Activated naive CD4-positive, alpha-beta T cell treated with anti-CD3 and anti-CD28 coated beads for 36 hours (primary cell): Measurements from ENCODE around the gene TFDP2. TPM values are rescaled to one million over a fixed set of nuclear protein-coding genes. Genes with fewer than 3 reads are reported as not detected.

Source experiments
- CTCF ChIA-PET: fragments of 350-600 bp; sonication (Branson Sonifier 250); formaldehyde crosslinking; loops from one replicate; lab custom pipeline; 2021; ENCODE audit warnings: antibody characterized with exemption; lab: Charles Lee
- DNase-seq: peaks from one replicate; pipeline ENCODE4 v3.0.0-alpha.2; 2020
- H3K27ac Mint-ChIP-seq: one replicate; pipeline ENCODE4 v1.8.0; 2021; ENCODE audit warnings: mild to moderate bottlenecking, mixed read lengths
- H3K27me3 Mint-ChIP-seq: one replicate; pipeline ENCODE4 v1.8.0; 2021; ENCODE audit warnings: low read depth, mixed read lengths
- H3K36me3 Mint-ChIP-seq: one replicate; pipeline ENCODE4 v1.8.0; 2021; ENCODE audit warnings: low read depth, mixed read lengths
- H3K4me1 Mint-ChIP-seq: one replicate; pipeline ENCODE4 v1.8.0; 2021; ENCODE audit warnings: low read depth, mixed read lengths
- H3K4me3 Mint-ChIP-seq: one replicate; pipeline ENCODE4 v1.8.0; 2021; ENCODE audit warnings: mild to moderate bottlenecking, moderate library complexity, mixed read lengths
- H3K9me3 Mint-ChIP-seq: one replicate; pipeline ENCODE4 v1.8.0; 2021; ENCODE audit warnings: mixed read lengths
- intact Hi-C: fragments of 100-400 bp; cut with micrococcal nuclease; formaldehyde crosslinking; loops from one replicate; pipeline ENCODE4 v1.15.1; 2023
- total RNA-seq, 2 experiments: library from RNA; stranded (reverse); gene quantifications; one replicate each; pipeline ENCODE4 v1.2.3, GENCODE V29; 2021

The TFDP2 gene
- total RNA-seq, 2 experiments from 2014 or later, result 23.0 to 25.0 TPM

GRCh38 chr3:141945726-141946485 lies 203.4 kb downstream of the TFDP2 start:
- Mint-ChIP-seq H3K4me3 (no peak overlapping the region), H3K4me1 (peaks cover 3% of the 10 kb centered on the region), H3K27ac (no peak overlapping the region), H3K9me3 (no peaks in the 10 kb centered on the region), H3K36me3 (peaks cover 2% of the 10 kb centered on the region), H3K27me3 (no peaks in the 10 kb centered on the region)
- DNase-seq, result no peak
- intact Hi-C loops, result no loop called here
- CTCF ChIA-PET, result no interaction called here

GRCh38 chr3:141942006-141942405 lies 207.3 kb downstream of the TFDP2 start:
- Mint-ChIP-seq H3K27me3 (no peaks in the 10 kb centered on the region), H3K27ac (no peak overlapping the region), H3K36me3 (no peaks in the 10 kb centered on the region), H3K4me1 (peaks cover 13% of the 10 kb centered on the region), H3K9me3 (no peaks in the 10 kb centered on the region), H3K4me3 (no peak overlapping the region)
- intact Hi-C loops, result no loop called here
- DNase-seq, result no peak
- CTCF ChIA-PET, result interaction anchor here (0.6 kb wide), 1 partner anchor 366 kb away, joined by 4 read pairs; no protein-coding TSS in a partner anchor

GRCh38 chr3:141941093-141941492 lies 208.3 kb downstream of the TFDP2 start:
- intact Hi-C loops, result no loop called here
- Mint-ChIP-seq H3K27me3 (no peaks in the 10 kb centered on the region), H3K4me3 (no peak overlapping the region), H3K9me3 (no peaks in the 10 kb centered on the region), H3K27ac (no peak overlapping the region), H3K36me3 (no peaks in the 10 kb centered on the region), H3K4me1 (peaks cover 13% of the 10 kb centered on the region)
- CTCF ChIA-PET, result interaction anchor here (0.7 to 1.1 kb wide), 5 partner anchors 16 to 57 kb away, joined by 3 to 4 read pairs (median 3); no protein-coding TSS in a partner anchor
- no peak for DNase-seq

GRCh38 chr3:141940194-141940776 lies 209.1 kb downstream of the TFDP2 start:
- H3K27ac Mint-ChIP-seq, result no peak overlapping the region

GRCh38 chr3:141939759-141940158 lies 209.6 kb downstream of the TFDP2 start:
- intact Hi-C loops, result no loop called here
- Mint-ChIP-seq H3K4me1 (peaks cover 13% of the 10 kb centered on the region), H3K9me3 (no peaks in the 10 kb centered on the region), H3K27me3 (no peaks in the 10 kb centered on the region), H3K4me3 (no peak overlapping the region), H3K27ac (no peak overlapping the region), H3K36me3 (no peaks in the 10 kb centered on the region)
- DNase-seq, result no peak
- CTCF ChIA-PET, result interaction anchor here (1.1 kb wide), 1 partner anchor 25 kb away, joined by 3 read pairs; no protein-coding TSS in a partner anchor

More at GRCh38 chr3:141940194-141940776, 209.1 kb downstream of the TFDP2 start:
- Mint-ChIP-seq H3K4me1 (peaks cover 13% of the 10 kb centered on the region), H3K27me3 (no peaks in the 10 kb centered on the region), H3K36me3 (no peaks in the 10 kb centered on the region), H3K4me3 (no peak overlapping the region), H3K9me3 (no peaks in the 10 kb centered on the region)
- intact Hi-C loops, result no loop called here
- CTCF ChIA-PET, result interaction anchor here (0.9 to 1.1 kb wide), 3 partner anchors 20 to 54 kb away, joined by 3 to 4 read pairs (median 3); no protein-coding TSS in a partner anchor
- peak; percentile 53 for DNase-seq

GRCh38 chr3:141938011-141938500 lies 211.3 kb downstream of the TFDP2 start:
- no peaks in the 10 kb centered on the region for H3K27me3 Mint-ChIP-seq
- intact Hi-C loops, result no loop called here
- no peak overlapping the region for H3K27ac Mint-ChIP-seq
- H3K4me1 Mint-ChIP-seq, result peaks cover 13% of the 10 kb centered on the region
- H3K36me3 Mint-ChIP-seq, result no peaks in the 10 kb centered on the region
- no peaks in the 10 kb centered on the region for H3K9me3 Mint-ChIP-seq
- CTCF ChIA-PET, result no interaction called here
- DNase-seq, result no peak
- H3K4me3 Mint-ChIP-seq, result no peak overlapping the region

GRCh38 chr3:141934354-141934753 lies 215.0 kb downstream of the TFDP2 start:
- H3K9me3 Mint-ChIP-seq, result no peaks in the 10 kb centered on the region
- H3K27ac Mint-ChIP-seq, result no peak overlapping the region
- CTCF ChIA-PET, result no interaction called here
- H3K4me3 Mint-ChIP-seq, result no peak overlapping the region
- H3K4me1 Mint-ChIP-seq, result no peaks in the 10 kb centered on the region
- no peaks in the 10 kb centered on the region for H3K36me3 Mint-ChIP-seq
- no peak for DNase-seq
- intact Hi-C loops, result no loop called here
- no peaks in the 10 kb centered on the region for H3K27me3 Mint-ChIP-seq

- Mint-ChIP-seq H3K27ac (no peak overlapping the region), H3K9me3 (no peaks in the 10 kb centered on the region), H3K4me3 (no peak overlapping the region), H3K4me1 (no peaks in the 10 kb centered on the region), H3K36me3 (peaks cover 3% of the 10 kb centered on the region), H3K27me3 (no peaks in the 10 kb centered on the region)
- intact Hi-C loops, result no loop called here
- CTCF ChIA-PET, result interaction anchor here (0.8 kb wide), 1 partner anchor 200 kb away, joined by 5 read pairs; no protein-coding TSS in a partner anchor
- DNase-seq, result no peak
Measured at GRCh38 chr3:141933421-141934300, 215.7 kb downstream of the TFDP2 start.

GRCh38 chr3:141930801-141931200 lies 218.5 kb downstream of the TFDP2 start:
- no peak overlapping the region for H3K27ac Mint-ChIP-seq
- H3K4me3 Mint-ChIP-seq, result no peak overlapping the region
- no peaks in the 10 kb centered on the region for H3K4me1 Mint-ChIP-seq
- DNase-seq, result no peak
- peaks cover 8% of the 10 kb centered on the region for H3K36me3 Mint-ChIP-seq
- no peaks in the 10 kb centered on the region for H3K9me3 Mint-ChIP-seq
- intact Hi-C loops, result no loop called here
- CTCF ChIA-PET, result no interaction called here
- H3K27me3 Mint-ChIP-seq, result no peaks in the 10 kb centered on the region

GRCh38 chr3:141929341-141929995 lies 219.9 kb downstream of the TFDP2 start:
- CTCF ChIA-PET, result no interaction called here
- H3K27ac Mint-ChIP-seq, result no peak overlapping the region
- H3K4me1 Mint-ChIP-seq, result no peaks in the 10 kb centered on the region
- H3K4me3 Mint-ChIP-seq, result no peak overlapping the region
- no peaks in the 10 kb centered on the region for H3K9me3 Mint-ChIP-seq
- no peak for DNase-seq
- no peaks in the 10 kb centered on the region for H3K27me3 Mint-ChIP-seq
- H3K36me3 Mint-ChIP-seq, result peaks cover 16% of the 10 kb centered on the region
- intact Hi-C loops, result no loop called here

- no peak overlapping the region for H3K27ac Mint-ChIP-seq
- H3K36me3 Mint-ChIP-seq, result peaks cover 19% of the 10 kb centered on the region
- no peak overlapping the region for H3K4me3 Mint-ChIP-seq
- CTCF ChIA-PET, result interaction anchor here (1.2 kb wide), 1 partner anchor 190 kb away, joined by 3 read pairs; the partner anchor contains the start of gene RNF7
- no peaks in the 10 kb centered on the region for H3K9me3 Mint-ChIP-seq
- DNase-seq, result no peak
- H3K4me1 Mint-ChIP-seq, result no peaks in the 10 kb centered on the region
- no peaks in the 10 kb centered on the region for H3K27me3 Mint-ChIP-seq
- intact Hi-C loops, result no loop called here
Measured at GRCh38 chr3:141928631-141929270, 220.6 kb downstream of the TFDP2 start.
